NCI-H2196 (cell line): Measurements from ENCODE around the gene R3HDM4.
"Not testable (repeated sequence)": the region's sequence is repeated elsewhere in the genome, so short reads cannot be mapped to it uniquely, and the experiment has no call there.

ENCODE experiments used
- DNase-seq: peaks from one replicate; lab custom pipeline; 2025; ENCODE audit not compliant: unreplicated experiment; lab: John Stamatoyannopoulos, UW

R3HDM4 gene

DNA sequence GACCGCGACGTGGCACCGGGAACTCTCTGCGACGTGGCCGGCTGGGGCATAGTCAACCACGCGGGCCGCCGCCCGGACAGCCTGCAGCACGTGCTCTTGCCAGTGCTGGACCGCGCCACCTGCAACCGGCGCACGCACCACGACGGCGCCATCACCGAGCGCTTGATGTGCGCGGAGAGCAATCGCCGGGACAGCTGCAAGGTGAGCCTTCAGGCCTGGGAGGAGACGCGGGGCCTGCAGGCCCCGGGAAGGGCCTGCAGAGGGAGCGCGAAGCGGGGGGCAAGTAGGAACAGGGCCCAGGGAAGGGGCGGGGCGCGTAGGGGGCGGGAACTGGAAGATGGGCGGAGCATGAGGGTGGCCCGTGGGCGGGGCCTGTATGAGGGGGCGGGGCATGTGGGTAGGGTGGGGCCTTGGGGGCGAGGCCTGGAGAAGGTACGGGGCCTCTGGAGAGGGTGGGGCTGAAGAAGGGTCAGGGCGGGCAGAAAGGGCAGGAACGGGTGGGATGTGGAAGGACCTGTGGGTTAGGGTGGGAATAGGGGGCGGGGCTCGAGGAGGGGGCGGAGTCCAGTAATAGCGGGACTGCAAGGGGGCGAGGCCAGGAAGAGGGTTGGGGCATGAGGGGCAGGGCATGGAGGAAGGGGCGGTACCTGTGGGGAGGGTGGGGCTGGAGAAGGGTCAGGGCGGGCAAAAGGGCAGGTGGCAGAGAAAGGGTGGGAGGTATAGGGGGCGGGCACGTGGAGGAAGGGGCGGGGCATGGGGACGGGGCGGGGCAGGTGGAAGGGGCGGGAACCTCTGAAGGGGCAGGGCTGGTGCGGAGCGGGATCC, 51.1 kb downstream of the R3HDM4 start:
- peak; percentile 83 for DNase-seq

DNA sequence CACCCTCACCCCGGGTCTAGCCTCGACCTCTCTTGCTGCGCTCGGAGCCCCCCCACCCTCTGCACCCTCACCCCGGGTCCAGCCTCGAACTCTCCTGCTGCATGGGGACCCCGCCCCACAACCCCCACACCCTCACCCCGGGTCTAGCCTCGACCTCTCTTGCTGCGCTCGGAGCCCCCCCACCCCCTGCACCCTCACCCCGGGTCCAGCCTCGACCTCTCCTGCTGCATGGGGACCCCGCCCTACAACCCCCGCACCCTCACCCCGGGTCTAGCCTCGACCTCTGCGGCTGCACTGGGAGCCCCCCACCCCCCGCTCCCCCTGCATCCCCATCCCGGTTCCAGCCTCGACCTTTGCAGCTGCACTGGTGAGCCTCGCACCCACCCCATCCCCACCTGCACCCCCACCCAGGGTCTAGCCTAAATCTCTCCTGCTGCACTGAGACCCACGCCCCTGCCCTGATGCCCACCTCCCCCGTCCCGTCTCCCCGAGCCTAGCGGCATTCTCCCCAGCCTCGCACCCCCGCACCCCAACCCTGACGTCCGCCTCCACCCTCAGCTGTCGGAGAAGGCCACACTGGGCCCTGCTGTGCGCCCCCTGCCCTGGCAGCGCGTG, 51.8 kb downstream of the R3HDM4 start:
- no peak for DNase-seq

DNA sequence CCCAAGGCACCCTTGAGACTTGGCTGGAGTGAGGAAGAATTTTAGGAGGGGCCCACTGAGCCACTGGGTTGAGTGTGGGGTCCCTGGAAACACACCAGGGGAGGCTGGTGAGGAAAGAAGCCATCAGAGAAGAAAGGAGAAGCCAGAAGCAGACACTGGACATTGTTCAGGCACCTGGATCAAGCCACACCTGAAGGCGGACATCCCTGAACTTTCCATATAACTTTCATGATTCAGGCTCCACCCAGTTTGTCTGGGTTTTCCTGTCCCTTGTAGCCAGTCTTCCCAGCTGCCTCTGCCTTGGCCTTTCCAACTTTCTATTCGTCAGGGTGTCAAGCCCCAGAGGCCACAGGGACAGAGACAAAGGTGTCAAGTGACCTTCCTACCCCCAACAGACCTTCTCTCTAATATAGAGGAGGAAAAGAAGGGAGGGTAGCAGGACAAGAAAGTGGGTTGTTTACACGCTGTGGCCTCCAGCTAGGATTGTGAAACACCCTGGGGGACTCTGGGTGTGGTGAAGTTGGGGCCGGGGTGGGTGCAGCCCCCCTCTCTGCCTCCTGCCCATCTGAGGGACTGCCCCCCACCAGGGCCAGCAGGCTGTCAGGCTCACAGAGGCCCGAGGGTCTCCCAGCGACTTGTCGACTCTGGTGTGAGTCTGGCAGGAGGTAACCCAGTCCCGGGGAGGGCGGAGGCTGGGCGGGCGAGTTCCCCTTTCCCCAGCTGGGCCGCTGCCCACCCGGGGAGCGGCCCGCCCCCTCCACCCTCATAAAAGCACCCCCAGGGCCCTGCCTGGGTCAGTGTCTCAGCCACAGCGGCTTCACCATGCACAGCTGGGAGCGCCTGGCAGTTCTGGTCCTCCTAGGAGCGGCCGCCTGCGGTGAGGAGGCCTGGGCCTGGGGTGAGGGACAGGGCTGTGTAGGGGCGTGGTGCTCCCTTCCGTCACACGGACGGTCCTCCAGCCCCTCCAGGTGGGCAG, 53.9 kb downstream of the R3HDM4 start, which contains the start of gene CFD:
Gene CFD (plus strand): TSS at position 797 of the 976 bp plus-strand sequence. CDS start 26 bp downstream, at position 823.
- no peak for DNase-seq

DNA sequence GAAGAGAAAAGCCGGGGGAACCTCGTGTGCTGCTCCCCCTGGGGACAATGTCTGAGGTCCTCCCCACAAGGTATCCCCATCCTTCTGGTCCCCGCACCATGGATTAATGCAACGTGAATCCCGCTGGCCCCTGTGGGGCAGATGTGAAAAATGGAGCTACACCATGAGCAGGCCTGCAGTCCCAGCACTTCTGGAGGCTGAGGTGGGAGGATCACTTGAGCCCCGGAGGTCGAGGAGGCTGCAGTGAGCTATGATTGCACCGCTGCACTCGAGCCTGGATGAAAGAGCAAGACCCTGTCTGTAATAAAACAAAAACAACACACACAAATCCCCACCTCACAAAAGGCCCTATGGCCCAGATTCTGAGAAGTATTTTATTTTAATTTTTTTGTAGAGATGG, 54.7 kb downstream of the R3HDM4 start:
- DNase-seq, result no peak

DNA sequence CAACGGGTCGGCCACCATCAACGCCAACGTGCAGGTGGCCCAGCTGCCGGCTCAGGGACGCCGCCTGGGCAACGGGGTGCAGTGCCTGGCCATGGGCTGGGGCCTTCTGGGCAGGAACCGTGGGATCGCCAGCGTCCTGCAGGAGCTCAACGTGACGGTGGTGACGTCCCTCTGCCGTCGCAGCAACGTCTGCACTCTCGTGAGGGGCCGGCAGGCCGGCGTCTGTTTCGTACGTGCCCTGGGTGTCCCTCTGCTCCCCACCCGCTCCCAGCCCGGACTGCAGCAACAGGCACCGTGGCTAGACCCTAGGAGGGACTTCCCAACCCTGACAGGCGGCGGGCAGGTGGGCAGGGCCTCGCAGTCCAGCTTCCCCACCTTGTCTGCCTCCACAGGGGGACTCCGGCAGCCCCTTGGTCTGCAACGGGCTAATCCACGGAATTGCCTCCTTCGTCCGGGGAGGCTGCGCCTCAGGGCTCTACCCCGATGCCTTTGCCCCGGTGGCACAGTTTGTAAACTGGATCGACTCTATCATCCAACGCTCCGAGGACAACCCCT, 57.4 kb downstream of the R3HDM4 start:
- DNase-seq, result no peak

DNA sequence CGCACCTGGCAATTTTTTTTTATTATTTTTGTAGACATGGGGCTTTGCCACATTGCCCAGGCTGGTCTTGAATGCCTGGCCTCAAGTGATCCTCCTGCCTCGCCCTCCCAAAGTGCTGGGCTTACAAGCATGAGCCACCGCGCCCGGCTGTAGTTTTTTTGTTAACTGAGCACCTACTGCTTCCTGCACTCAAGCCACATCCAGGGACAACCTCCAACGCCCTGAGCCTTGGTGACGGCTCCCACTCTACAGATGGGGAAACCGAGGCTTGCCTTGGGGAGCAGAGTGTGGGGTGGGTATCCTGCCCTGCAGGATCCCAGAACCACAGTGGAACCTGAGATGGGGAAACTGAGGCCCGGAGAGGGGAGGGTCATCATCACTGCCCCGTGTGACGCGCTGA, 57.9 kb downstream of the R3HDM4 start:
- no peak for DNase-seq

DNA sequence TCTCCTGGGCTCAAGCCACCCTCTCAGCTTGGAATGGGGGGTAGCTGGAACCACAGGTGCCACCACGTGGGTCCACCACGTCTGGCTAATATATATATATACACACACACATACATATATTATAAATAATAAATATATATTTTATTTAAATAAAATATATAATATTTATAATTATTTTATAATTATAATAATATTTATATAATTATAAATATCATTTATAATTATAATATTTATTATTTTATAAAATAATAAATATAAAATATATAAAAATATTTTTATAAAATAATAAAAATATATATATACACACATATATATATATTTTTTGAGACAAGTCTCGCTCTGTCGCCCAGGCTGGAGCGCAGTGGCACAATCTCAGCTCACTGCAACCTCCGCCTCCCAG, 58.5 kb downstream of the R3HDM4 start:
- DNase-seq, result no peak

DNA sequence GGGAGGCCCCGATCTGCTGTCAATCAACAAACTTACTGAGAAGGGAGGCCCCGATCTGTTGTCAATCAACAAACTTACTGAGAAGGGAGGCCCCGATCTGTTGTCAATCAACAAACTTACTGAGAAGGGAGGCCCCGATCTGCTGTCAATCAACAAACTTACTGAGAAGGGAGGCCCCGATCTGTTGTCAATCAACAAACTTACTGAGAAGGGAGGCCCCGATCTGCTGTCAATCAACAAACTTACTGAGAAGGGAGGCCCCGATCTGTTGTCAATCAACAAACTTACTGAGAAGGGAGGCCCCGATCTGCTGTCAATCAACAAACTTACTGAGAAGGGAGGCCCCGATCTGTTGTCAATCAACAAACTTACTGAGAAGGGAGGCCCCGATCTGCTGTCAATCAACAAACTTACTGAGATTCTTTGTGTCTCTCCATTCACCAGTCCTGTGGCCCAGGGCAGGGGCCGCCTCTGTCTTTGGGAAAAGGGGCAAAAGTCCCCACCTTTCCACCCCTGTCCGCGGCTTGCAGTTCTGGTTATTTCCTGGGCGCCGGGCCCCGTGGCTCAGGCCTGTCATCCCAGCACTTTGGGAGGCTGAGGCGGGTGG, 59.3 kb downstream of the R3HDM4 start:
- not testable (repeated sequence) for DNase-seq

DNA sequence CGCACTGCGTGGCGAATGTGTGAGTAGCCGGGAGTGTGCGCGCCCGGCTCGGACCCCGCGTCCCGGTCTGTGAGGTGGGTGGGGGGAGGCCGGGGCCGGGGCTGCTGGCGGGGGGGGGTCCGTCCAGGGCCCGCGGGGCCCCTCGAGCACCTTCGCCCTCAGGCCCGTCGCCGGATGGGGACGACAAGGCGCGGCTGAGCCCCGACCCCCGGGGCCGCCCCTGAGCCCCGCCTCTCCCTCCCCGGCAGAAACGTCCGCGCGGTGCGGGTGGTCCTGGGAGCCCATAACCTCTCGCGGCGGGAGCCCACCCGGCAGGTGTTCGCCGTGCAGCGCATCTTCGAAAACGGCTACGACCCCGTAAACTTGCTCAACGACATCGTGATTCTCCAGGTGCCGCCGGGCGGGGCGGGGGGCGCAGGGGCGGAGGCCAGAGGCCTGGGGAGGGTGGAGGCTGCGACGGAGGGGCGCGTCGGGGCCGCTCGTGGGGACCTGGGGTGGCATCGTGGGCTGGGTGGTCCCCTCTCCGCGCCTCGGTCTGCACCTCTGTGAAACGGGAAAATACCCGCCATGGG, 59.9 kb downstream of the R3HDM4 start:
- DNase-seq, result no peak

DNA sequence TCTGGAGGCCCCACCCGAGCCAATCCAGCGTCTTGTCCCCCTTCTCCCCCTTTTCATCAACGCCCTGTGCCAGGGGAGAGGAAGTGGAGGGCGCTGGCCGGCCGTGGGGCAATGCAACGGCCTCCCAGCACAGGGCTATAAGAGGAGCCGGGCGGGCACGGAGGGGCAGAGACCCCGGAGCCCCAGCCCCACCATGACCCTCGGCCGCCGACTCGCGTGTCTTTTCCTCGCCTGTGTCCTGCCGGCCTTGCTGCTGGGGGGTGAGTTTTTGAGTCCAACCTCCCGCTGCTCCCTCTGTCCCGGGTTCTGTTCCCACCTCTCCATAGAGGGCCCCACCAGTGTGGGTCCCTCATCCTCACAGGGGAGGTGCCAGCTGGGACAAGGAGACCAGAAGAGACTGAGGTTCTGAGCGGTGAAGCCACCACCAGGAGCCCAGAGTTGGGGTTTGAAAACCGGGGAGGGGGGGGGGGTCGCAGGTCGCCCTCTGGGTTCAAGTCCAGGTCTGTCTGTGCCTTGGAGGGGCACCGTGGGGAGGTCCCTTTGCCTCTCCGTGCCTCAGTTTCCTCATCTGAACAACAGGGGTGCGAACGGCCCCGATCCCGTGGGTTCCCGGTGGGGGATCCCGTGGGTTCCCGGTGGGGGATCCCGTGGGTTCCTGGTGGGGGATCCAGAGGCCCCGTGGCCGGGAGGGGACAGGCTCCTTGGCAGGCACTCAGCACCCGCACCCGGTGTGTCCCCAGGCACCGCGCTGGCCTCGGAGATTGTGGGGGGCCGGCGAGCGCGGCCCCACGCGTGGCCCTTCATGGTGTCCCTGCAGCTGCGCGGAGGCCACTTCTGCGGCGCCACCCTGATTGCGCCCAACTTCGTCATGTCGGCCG, 60.6 kb downstream of the R3HDM4 start, which contains the start of gene ELANE:
Gene ELANE (plus strand): TSS at position 168 of the 878 bp plus-strand sequence. CDS start 26 bp downstream, at position 194.
- no peak for DNase-seq

DNA sequence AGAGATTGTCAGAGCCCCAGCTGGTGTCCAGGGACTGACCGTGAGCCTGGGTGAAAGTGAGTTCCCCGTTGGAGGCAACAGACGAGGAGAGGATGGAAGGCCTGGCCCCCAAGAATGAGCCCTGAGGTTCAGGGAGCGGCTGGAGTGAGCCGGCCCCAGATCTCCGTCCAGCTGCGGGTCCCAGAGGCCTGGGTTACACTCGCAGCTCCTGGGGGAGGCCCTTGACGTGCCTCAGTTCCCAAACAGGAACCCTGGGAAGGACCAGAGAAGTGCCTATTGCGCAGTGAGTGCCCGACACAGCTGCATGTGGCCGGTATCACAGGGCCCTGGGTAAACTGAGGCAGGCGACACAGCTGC, 62.1 kb downstream of the R3HDM4 start:
- no peak for DNase-seq

DNA sequence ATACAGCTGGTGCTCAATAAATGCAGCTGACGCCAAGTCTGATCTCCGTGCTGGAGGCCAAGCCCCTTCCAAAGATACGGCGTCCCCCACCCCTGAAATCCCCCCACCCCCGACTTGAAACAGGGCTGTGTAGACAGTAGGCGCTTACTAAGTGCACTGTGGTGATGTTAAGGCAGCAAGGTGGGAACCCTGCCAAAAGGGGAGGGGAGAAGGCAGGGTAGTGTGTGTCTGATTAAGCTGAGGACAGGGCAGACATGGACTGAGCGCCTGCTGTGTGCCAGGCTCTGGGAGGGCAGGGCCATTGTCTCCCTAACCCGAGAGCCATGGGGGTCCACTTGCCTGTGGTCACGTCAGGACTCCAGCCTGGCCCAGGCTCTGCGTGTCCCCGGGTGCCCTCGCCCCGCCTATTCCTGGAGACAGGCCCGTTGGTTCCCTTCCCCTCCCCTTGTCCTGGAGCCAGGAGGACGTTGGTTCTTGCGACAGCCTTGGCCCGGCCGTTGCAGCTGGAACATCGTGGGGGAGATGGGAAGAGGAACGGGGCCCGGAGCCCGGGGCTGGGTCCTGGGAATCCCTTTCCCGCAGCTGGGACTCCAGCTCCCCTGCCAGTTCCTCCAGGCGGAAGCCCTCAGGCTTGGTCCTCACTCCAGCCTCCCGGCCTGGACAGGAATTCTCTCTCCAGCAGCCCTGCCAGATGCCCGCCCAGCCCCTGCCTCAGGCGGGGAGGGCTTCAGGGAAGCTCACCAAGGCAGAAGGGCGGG, 62.6 kb downstream of the R3HDM4 start:
- DNase-seq, result peak; percentile 90

DNA sequence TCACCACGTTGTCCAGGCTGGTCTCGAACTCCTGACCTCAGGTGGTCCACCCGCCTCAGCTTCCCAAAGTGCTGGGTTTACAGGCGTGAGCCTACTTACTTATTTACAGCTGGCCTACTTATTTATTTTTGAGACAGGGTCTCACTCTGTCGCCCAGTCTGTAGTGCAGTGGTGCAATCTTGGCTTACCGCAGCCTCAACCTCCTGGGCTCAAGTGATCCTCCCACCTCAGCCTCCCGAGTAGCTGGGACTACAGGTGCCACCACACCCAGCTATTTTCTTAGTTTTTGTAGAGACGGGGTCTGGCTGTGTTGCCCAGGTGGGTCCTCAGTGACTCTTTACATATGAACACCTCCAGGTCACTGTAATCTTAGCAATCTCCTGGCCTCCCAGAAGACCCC, 63.8 kb downstream of the R3HDM4 start:
- not testable (repeated sequence) for DNase-seq

DNA sequence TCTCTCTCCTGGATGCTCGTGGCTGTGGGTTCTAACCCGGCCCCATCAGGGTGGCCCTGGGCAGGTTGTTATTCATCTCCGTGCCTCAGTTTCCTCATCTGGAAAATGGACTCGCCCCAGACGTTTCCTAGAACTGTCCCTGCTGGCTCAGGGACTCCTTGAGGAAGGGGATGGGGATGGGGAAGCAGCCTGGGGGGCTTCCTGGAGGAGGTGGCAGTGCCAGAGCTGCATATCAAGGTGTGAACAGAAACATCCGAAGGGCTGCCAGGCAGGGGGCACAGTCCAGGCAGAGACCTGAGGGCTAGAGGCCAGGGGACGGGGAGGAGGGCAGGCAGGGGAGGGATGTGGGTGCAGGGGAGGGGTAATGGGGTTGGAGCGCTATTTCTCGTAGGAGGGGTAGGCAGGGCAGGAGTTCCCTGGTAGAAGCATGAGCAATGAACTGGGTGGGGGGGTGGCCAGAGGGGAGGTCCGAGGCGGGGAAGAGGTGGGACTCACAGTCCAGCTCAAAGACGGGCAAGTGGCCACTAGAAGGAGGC, 64.6 kb downstream of the R3HDM4 start:
- no peak for DNase-seq
